Karpas-422 (cell line): ENCODE results near the gene INSYN2B. TPM values are rescaled to one million over a fixed set of nuclear protein-coding genes. Genes with fewer than 3 reads are reported as not detected.

Experiments
- DNase-seq: peaks from one replicate; pipeline ENCODE4 v3.0.0-alpha.2; 2015
- H2AFZ ChIP-seq: fragments of 200-600 bp; sonication (generic); 2 replicates; pipeline ENCODE4 v1.6.1; 2014; ENCODE audit warnings: antibody characterized with exemption, low read length, mixed read lengths
- H3K27ac ChIP-seq: fragments of 200-600 bp; sonication (generic); 2 replicates; pipeline ENCODE4 v1.5.1; 2014; ENCODE audit warnings: mild to moderate bottlenecking, low read length, moderate library complexity
- H3K27me3 ChIP-seq: fragments of 200-600 bp; sonication (generic); 2 replicates; pipeline ENCODE4 v1.6.1; 2014; ENCODE audit warnings: low read length, mixed read lengths
- H3K36me3 ChIP-seq: fragments of 200-600 bp; sonication (generic); 2 replicates; pipeline ENCODE4 v1.6.1; 2014; ENCODE audit warnings: low read length, mixed read lengths; ENCODE audit not compliant: insufficient read depth
- H3K4me1 ChIP-seq: fragments of 200-600 bp; sonication (generic); 2 replicates; pipeline ENCODE4 v1.6.1; 2014; ENCODE audit warnings: mild to moderate bottlenecking, low read length, mixed read lengths
- H3K4me2 ChIP-seq: fragments of 200-600 bp; sonication (generic); 2 replicates; pipeline ENCODE4 v1.6.1; 2014; ENCODE audit warnings: low read length, low read depth, mild to moderate bottlenecking; ENCODE audit not compliant: poor library complexity, severe bottlenecking
- H3K4me3 ChIP-seq: fragments of 200-600 bp; sonication (generic); 2 replicates; pipeline ENCODE4 v1.5.1; 2014; ENCODE audit warnings: mild to moderate bottlenecking, antibody characterized with exemption, low read length, mixed read lengths
- H3K79me2 ChIP-seq: fragments of 200-600 bp; sonication (generic); 2 replicates; pipeline ENCODE4 v1.6.1; 2014; ENCODE audit warnings: mild to moderate bottlenecking, low read length, mixed read lengths
- H3K9ac ChIP-seq: fragments of 200-600 bp; sonication (generic); 2 replicates; pipeline ENCODE4 v1.6.0; 2014; ENCODE audit warnings: low read length
- H3K9me2 ChIP-seq: fragments of 200-600 bp; sonication (generic), shearing (Covaris generic); replicated peaks from 2 replicates; pipeline ENCODE4 v1.6.0; 2014; ENCODE audit warnings: mild to moderate bottlenecking, low read length, moderate library complexity; ENCODE audit not compliant: insufficient read depth
- H3K9me3 ChIP-seq: fragments of 300-700, 200-600 bp; sonication (generic); 2 replicates; pipeline ENCODE4 v1.6.1; 2014; ENCODE audit warnings: low read length, mixed read lengths
- H4K20me1 ChIP-seq: fragments of 200-600 bp; sonication (generic); 2 replicates; pipeline ENCODE4 v1.6.1; 2014; ENCODE audit warnings: mild to moderate bottlenecking, antibody characterized with exemption, low read length, low read depth; ENCODE audit not compliant: insufficient read depth
- total RNA-seq: library from RNA; depleted of rRNA; stranded (reverse); fragments of >200 nt; shearing (Covaris generic); gene quantifications from 2 replicates; pipeline ENCODE4 v1.2.3, GENCODE V29; 2014; ENCODE audit warnings: low replicate concordance

The INSYN2B gene
- total RNA-seq, 1 experiment from 2014 or later: not detected

DNA sequence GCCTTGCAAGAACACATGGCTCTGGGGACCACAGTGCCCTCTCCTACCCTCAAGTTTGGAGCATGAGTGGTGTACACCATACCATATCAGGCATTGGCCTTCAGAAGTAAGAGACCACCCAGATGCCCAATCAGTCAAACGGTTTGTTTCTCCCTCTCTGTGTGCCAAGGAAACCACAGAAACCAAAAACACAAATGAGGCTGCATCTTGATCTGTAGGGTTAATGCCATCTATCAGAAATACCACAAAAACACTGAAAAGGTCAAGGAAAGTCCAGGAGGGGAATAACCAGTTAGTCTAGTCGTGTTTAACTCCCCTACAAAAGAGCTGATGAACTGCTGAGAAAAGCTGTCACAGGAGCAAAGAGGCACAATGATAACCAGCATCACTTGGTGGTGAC, 78.4 kb downstream of the INSYN2B start:
- H3K36me3 ChIP-seq: no peaks in the 10 kb centered on the region
- no peaks in the 10 kb centered on the region for H3K9me2 ChIP-seq
- DNase-seq: no peak
- peaks cover 36% of the 10 kb centered on the region for H3K4me1 ChIP-seq
- no peak overlapping the region for H3K27ac ChIP-seq
- H3K27me3 ChIP-seq: no peaks in the 10 kb centered on the region
- no peak overlapping the region for H3K4me2 ChIP-seq
- no peaks in the 10 kb centered on the region for H3K9me3 ChIP-seq
- no peak overlapping the region for H3K9ac ChIP-seq
- no peak overlapping the region for H2AFZ ChIP-seq
- no peaks in the 10 kb centered on the region for H4K20me1 ChIP-seq
- H3K79me2 ChIP-seq: peaks cover 41% of the 10 kb centered on the region
- no peak overlapping the region for H3K4me3 ChIP-seq

DNA sequence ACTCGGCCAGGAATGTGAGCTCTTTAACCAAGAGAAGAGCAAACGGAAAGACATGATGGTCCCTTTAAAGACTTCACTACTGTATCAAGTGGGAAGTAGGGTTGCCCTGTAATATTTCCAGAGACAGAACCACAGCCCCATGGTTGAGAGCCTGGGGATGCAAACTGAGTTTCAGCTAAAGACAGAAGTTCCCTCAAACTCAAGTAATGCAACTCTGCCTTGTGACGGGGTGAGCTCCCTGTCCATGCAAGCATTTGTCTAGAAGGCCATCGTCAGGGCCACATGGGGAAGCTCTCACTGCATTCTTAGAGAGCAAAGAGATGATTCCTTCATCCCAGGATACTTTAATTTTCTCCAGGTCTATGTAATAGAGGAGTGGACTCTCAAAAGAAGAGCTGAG, 82.8 kb downstream of the INSYN2B start:
- Histone ChIP-seq H3K9me2 (no peaks in the 10 kb centered on the region), H3K4me3 (no peak overlapping the region), H4K20me1 (no peaks in the 10 kb centered on the region), H3K27ac (no peak overlapping the region), H2AFZ (no peak overlapping the region), H3K79me2 (peaks cover 42% of the 10 kb centered on the region), H3K9ac (no peak overlapping the region), H3K4me1 (peaks cover 17% of the 10 kb centered on the region), H3K27me3 (no peaks in the 10 kb centered on the region), H3K4me2 (no peak overlapping the region), H3K9me3 (no peaks in the 10 kb centered on the region), H3K36me3 (no peaks in the 10 kb centered on the region)
- no peak for DNase-seq

DNA sequence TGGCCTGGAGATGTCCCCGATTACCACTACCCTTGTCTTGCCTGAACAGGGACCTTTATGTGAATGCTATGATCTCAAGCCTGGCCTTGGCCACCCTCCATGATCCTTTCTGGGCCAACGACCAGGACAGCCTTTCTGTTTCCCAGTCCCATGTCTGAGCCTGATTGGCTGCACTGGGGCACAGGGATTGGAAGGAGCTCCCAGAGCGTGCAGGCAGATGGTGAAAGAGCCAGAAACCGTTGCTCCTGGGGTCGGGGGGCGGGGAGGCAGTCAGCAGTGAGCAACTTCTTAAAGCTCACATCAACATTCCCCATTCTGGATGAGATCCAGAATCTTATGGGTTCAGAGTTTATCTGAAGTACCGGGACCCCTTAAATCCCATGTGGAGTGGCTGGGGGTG, 84.4 kb downstream of the INSYN2B start:
- peaks cover 27% of the 10 kb centered on the region for H3K79me2 ChIP-seq
- no peak overlapping the region for H3K9ac ChIP-seq
- no peak overlapping the region for H3K4me3 ChIP-seq
- no peak overlapping the region for H2AFZ ChIP-seq
- H3K4me2 ChIP-seq: no peak overlapping the region
- no peak for DNase-seq
- no peaks in the 10 kb centered on the region for H3K27me3 ChIP-seq
- no peaks in the 10 kb centered on the region for H3K9me3 ChIP-seq
- no peaks in the 10 kb centered on the region for H4K20me1 ChIP-seq
- no peaks in the 10 kb centered on the region for H3K36me3 ChIP-seq
- peaks cover 16% of the 10 kb centered on the region for H3K4me1 ChIP-seq
- H3K27ac ChIP-seq: no peak overlapping the region
- no peaks in the 10 kb centered on the region for H3K9me2 ChIP-seq

DNA sequence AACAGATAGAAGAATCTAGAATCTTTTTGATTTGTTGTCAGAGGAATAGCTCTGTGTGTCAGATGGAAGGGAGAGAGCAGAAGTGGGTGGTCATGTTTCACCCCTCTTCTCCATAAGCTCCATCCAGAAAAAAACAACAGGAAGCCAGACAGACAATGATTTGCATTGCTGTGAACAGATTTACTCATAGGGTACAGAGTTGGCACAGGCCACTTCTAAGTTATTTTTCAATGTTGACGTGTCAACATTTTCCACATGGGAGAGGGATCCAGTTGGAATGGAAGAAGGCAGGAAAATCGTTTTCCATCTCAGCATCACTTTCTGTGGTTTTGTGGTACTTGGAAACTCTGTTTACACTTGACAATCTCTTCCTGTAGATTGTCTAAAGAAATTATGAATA, 86.7 kb downstream of the INSYN2B start:
- Histone ChIP-seq H3K4me1 (peaks cover 16% of the 10 kb centered on the region), H3K9ac (no peak overlapping the region), H3K9me2 (no peaks in the 10 kb centered on the region), H3K9me3 (no peaks in the 10 kb centered on the region), H2AFZ (no peak overlapping the region), H3K4me2 (no peak overlapping the region), H3K27me3 (no peaks in the 10 kb centered on the region), H3K4me3 (no peak overlapping the region), H4K20me1 (no peaks in the 10 kb centered on the region), H3K79me2 (peaks cover 29% of the 10 kb centered on the region), H3K27ac (0 out of 2 replicates have a peak overlapping the region, but pooled peaks have one; percentile 6), H3K36me3 (no peaks in the 10 kb centered on the region)
- no peak for DNase-seq

DNA sequence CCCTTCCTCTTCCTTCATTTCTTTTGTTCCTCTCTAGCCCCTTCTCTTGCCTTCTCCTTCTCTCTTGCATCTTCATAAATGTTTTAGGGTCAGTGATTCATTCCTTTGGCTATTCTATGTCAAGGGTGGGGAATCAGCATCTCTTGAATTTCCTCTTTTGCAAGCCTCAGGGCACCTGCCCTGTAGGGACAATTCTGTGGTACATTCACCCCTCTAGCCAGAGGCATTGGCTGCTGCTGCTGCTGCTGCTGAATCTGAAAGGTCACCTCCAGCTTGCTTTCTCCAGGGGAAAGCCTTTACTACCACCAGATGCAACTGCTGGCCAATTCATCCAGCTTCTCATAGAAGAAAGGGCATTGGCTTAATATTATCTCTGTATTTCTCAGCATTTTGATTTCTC, 87.3 kb downstream of the INSYN2B start:
- Histone ChIP-seq H2AFZ (no peak overlapping the region), H3K4me3 (no peak overlapping the region), H3K27ac (0 out of 2 replicates have a peak overlapping the region, but pooled peaks have one; percentile 6), H3K27me3 (no peaks in the 10 kb centered on the region), H3K36me3 (no peaks in the 10 kb centered on the region), H3K9me3 (no peaks in the 10 kb centered on the region), H3K79me2 (peaks cover 32% of the 10 kb centered on the region), H4K20me1 (no peaks in the 10 kb centered on the region), H3K9me2 (no peaks in the 10 kb centered on the region), H3K9ac (no peak overlapping the region), H3K4me2 (no peak overlapping the region), H3K4me1 (peaks cover 16% of the 10 kb centered on the region)
- no peak for DNase-seq

DNA sequence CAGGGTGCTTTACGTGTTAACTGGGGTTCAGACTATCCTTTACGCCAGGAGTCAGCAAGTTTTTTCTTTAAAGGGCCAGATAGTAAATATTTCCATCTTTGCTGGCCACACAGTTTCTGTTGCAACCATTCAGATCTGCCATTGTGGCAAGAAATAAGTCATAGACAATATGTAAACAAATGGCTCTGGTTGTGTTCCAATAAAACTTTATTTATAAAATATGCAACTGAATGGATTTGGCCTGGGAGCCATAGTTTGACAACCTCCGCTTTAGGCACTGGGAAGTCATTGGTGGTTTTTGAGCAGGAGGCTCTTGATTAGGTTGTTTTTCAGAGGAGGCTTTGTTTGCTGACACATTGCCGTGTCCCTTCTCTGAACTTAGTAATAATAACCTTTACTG, 90.7 kb downstream of the INSYN2B start:
- H3K36me3 ChIP-seq: peaks cover 6% of the 10 kb centered on the region; the same call in 1 of the 2 replicates
- peaks cover 49% of the 10 kb centered on the region for H3K79me2 ChIP-seq
- no peaks in the 10 kb centered on the region for H3K9me3 ChIP-seq
- no peaks in the 10 kb centered on the region for H3K27me3 ChIP-seq
- H4K20me1 ChIP-seq: no peaks in the 10 kb centered on the region
- no peak overlapping the region for H2AFZ ChIP-seq
- no peak for DNase-seq
- no peak overlapping the region for H3K4me2 ChIP-seq
- H3K9me2 ChIP-seq: no peaks in the 10 kb centered on the region
- H3K9ac ChIP-seq: no peak overlapping the region
- H3K4me3 ChIP-seq: no peak overlapping the region
- H3K4me1 ChIP-seq: peaks cover 32% of the 10 kb centered on the region
- no peak overlapping the region for H3K27ac ChIP-seq

DNA sequence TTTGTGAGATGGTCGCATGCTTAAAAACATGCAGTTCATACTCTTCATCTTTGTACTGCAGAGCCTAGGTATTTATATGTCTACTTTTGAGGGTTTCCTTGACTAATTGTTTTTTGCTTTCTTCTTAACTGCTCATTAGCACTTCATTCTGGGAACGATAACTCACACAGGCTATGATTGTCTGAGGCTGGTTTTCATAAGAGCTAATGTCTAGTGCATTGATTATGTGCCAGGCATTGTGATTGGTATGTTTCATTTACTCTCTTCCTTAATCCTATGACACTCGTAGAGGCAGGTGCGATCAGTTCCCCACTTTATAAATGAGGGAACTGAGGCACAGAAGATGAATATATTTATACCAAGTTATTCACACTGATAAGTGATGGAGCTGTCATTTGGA, 93.6 kb downstream of the INSYN2B start:
- peaks cover 56% of the 10 kb centered on the region for H3K79me2 ChIP-seq
- peaks cover 16% of the 10 kb centered on the region for H3K4me1 ChIP-seq
- no peak overlapping the region for H3K4me3 ChIP-seq
- peaks cover 6% of the 10 kb centered on the region; the same call in 1 of the 2 replicates for H3K36me3 ChIP-seq
- no peak overlapping the region for H2AFZ ChIP-seq
- DNase-seq: no peak
- H3K9me2 ChIP-seq: no peaks in the 10 kb centered on the region
- H4K20me1 ChIP-seq: no peaks in the 10 kb centered on the region
- H3K27ac ChIP-seq: no peak overlapping the region
- H3K27me3 ChIP-seq: no peaks in the 10 kb centered on the region
- H3K9me3 ChIP-seq: no peaks in the 10 kb centered on the region
- no peak overlapping the region for H3K9ac ChIP-seq
- H3K4me2 ChIP-seq: no peak overlapping the region

DNA sequence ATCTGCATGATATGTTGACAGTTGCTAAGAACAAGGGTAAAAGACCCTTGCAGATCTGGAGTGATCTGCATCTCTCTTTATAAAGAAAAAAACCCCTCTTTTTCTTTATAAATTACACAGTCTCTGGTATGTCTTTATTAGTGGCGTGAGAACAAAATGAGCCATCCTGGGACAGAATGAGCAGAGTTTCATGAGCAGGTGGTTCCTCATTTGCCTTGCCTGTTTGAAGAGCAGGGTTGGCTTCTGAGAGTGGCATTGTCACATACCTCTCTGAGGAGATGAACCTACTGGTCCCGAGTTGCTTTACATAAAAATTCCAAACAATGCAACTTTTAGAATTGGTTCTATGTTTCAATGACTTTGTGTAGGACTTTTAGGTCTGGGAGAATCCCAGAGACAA, 94.3 kb downstream of the INSYN2B start:
- H3K27ac ChIP-seq: 0 out of 2 replicates have a peak overlapping the region, but pooled peaks have one; percentile 5
- H3K9me3 ChIP-seq: no peaks in the 10 kb centered on the region
- no peak overlapping the region for H3K4me3 ChIP-seq
- peaks cover 16% of the 10 kb centered on the region for H3K4me1 ChIP-seq
- H3K79me2 ChIP-seq: peaks cover 59% of the 10 kb centered on the region
- no peaks in the 10 kb centered on the region for H3K9me2 ChIP-seq
- H3K9ac ChIP-seq: no peak overlapping the region
- no peak overlapping the region for H3K4me2 ChIP-seq
- H4K20me1 ChIP-seq: no peaks in the 10 kb centered on the region
- no peak for DNase-seq
- H3K36me3 ChIP-seq: peaks cover 6% of the 10 kb centered on the region; the same call in 1 of the 2 replicates
- H2AFZ ChIP-seq: no peak overlapping the region
- no peaks in the 10 kb centered on the region for H3K27me3 ChIP-seq
